SH-SY5Y (cell line): ENCODE measurements around the gene CYP1A2.

Experiments used
- GATA2 ChIP-seq: IDR thresholded peaks from 2 replicates; pipeline ENCODE4 v1.6.1; 2011; ENCODE audit warnings: mild to moderate bottlenecking, low read depth, low read length
- GATA3 ChIP-seq: IDR thresholded peaks from 2 replicates; pipeline ENCODE4 v1.6.1; 2011; ENCODE audit warnings: low read depth, mild to moderate bottlenecking, low read length, moderate library complexity

Gene CYP1A2

GRCh38 chr15:74726774-74727164, 21.9 kb upstream of the CYP1A2 start:
- TF ChIP-seq GATA2: no peak
- TF ChIP-seq GATA3: no peak

GRCh38 chr15:74727727-74728126, 20.9 kb upstream of the CYP1A2 start:
- TF ChIP-seq GATA2 (no peak), GATA3 (no peak)

GRCh38 chr15:74730619-74731316, 17.9 kb upstream of the CYP1A2 start:
- TF ChIP-seq GATA2: no peak
- no peak for TF ChIP-seq GATA3

GRCh38 chr15:74732846-74733245, 15.8 kb upstream of the CYP1A2 start:
- no peak for TF ChIP-seq GATA3

GRCh38 chr15:74733269-74733668, 15.4 kb upstream of the CYP1A2 start:
- TF ChIP-seq GATA3 (no peak), GATA2 (no peak)

- no peak for TF ChIP-seq GATA2
Measured at GRCh38 chr15:74735305-74735704, 13.3 kb upstream of the CYP1A2 start.

- TF ChIP-seq GATA2: no peak
- TF ChIP-seq GATA3: no peak
Measured at GRCh38 chr15:74742422-74742821, 6.2 kb upstream of the CYP1A2 start.

GRCh38 chr15:74746389-74746788, 2.3 kb upstream of the CYP1A2 start:
- no peak for TF ChIP-seq GATA2
- TF ChIP-seq GATA3: no peak

- TF ChIP-seq GATA2 (no peak), GATA3 (no peak)
Measured at GRCh38 chr15:74749832-74750231, 1.2 kb downstream of the CYP1A2 start.

GRCh38 chr15:74750751-74751150, 2.1 kb downstream of the CYP1A2 start:
- TF ChIP-seq GATA2 (no peak), GATA3 (no peak)

GRCh38 chr15:74752011-74752410, 3.4 kb downstream of the CYP1A2 start:
- TF ChIP-seq GATA3 (no peak), GATA2 (no peak)

GRCh38 chr15:74752531-74752930, 3.9 kb downstream of the CYP1A2 start:
- TF ChIP-seq GATA3 (no peak), GATA2 (no peak)

GRCh38 chr15:74754593-74755215, 6.1 kb downstream of the CYP1A2 start:
- no peak for TF ChIP-seq GATA3
- no peak for TF ChIP-seq GATA2

- TF ChIP-seq GATA3 (no peak), GATA2 (no peak)
Measured at GRCh38 chr15:74758736-74759135, 10.1 kb downstream of the CYP1A2 start.

- TF ChIP-seq GATA3: no peak
- TF ChIP-seq GATA2: no peak
Measured at GRCh38 chr15:74762791-74763150, 14.1 kb downstream of the CYP1A2 start.
